ENCODE data around the gene EXOC1.

DNA sequence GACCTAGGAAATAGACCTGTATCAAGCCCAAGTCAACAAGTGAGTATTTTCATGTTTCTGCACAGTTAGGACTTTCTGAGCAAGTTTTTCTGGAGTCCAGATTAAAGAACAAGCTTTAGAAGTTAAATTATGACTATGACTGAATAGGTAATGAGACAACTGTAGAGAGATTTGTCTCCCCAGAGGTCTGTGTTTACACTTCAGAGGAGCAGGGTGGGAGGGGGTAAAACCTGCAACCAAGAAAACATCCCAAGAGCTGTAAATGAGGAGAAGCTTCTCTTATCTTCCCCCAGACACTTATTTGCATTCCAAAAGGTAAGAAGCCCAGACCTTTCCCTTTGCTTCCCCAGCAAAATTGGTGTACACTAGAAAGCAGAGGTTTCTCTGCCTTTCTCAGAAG, 73.2 kb downstream of the EXOC1 start:
- TF ChIP-seq, protein P1, sequence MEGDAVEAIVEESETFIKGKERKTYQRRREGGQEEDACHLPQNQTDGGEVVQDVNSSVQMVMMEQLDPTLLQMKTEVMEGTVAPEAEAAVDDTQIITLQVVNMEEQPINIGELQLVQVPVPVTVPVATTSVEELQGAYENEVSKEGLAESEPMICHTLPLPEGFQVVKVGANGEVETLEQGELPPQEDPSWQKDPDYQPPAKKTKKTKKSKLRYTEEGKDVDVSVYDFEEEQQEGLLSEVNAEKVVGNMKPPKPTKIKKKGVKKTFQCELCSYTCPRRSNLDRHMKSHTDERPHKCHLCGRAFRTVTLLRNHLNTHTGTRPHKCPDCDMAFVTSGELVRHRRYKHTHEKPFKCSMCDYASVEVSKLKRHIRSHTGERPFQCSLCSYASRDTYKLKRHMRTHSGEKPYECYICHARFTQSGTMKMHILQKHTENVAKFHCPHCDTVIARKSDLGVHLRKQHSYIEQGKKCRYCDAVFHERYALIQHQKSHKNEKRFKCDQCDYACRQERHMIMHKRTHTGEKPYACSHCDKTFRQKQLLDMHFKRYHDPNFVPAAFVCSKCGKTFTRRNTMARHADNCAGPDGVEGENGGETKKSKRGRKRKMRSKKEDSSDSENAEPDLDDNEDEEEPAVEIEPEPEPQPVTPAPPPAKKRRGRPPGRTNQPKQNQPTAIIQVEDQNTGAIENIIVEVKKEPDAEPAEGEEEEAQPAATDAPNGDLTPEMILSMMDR (IDR thresholded peaks at IDR 0.05), result no peak
- TF ChIP-seq EZH2 (IDR thresholded peaks at IDR 0.05), result no peak
- no peak for TF ChIP-seq EZH2phosphoT487 (IDR thresholded peaks at IDR 0.05)

Data from neural progenitor cell (in vitro differentiated cells).